Measurements from ENCODE around the gene GARS1. TPM values are rescaled to one million over a fixed set of nuclear protein-coding genes. Genes with fewer than 3 reads are reported as not detected.
"Not testable (repeated sequence)": the region's sequence is repeated elsewhere in the genome, so short reads cannot be mapped to it uniquely, and the experiment has no call there.

GARS1 gene
- total RNA-seq, result 213 and 292 TPM in 2 replicates

DNA sequence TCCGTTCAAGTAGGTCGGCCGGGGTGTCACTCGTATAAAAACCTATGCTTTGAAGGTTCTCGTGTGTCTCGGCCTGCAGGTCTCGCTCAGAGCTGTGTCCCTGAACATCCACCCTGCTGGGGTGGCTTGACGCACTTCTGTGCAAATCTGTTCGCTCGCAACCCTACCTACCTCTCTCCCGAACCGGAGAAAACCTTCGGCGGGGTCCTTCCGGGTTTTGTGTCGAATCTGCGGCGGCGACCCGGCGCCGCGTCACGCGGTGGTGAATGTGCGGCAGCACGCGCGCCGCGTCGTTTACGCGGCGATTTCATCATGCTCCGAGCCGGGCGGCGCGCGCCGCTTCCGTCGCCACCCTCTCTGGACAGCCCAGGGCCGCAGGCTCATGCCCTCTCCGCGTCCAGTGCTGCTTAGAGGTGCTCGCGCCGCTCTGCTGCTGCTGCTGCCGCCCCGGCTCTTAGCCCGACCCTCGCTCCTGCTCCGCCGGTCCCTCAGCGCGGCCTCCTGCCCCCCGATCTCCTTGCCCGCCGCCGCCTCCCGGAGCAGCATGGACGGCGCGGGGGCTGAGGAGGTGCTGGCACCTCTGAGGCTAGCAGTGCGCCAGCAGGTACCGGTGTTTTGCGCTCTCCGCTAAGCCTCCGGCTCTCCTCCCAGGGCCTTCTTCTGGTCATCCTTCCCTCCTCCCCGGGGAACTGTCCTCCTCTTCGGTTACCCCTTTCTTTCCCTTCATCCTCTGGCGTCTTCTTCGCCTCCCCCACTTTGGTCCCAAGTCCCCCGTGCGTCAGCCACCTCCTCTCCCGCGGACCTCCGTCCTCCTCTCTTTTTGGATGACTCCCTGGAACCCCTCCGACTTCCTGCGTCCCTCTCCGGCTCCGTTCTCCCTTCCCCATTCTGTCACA, at the start of gene GARS1:
GARS1 (plus strand) TSS at position 339 of the 896 bp plus-strand sequence; CDS start at position 383, 44 bp downstream.
- peak; percentile 65 for DNase-seq (ENCODE audit: low read depth)

GRCh38 chr7:30545791-30546555, 48.7 kb upstream of the GARS1 start:
- no peak for DNase-seq (ENCODE audit: low read depth)

DNA sequence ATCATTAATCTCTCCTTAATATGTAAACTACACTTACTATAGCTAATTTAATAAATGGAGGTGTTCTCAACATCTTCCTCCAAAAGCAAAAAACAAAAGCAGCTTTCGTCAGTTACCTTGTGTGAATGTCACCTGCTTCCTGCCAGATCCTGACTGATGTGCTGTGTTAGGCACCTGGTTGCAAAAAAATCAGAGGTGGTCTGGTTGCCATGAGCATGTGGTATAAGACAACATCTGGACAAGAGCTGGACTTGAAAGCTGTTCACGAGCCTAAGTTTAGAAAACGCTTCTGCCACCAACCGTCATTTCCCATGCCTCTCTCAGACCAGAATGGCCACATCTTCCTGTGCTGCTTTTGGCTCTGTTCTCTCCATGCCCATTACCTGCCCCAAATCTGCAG, 48.1 kb upstream of the GARS1 start:
- DNase-seq (ENCODE audit: low read depth), result no peak

- peak; percentile 69 for DNase-seq (ENCODE audit: low read depth)
Observed at GRCh38 chr7:30548845-30549244, 45.8 kb upstream of the GARS1 start.

- DNase-seq (ENCODE audit: low read depth), result no peak
Observed at GRCh38 chr7:30549931-30550493, 44.7 kb upstream of the GARS1 start.

- no peak for DNase-seq (ENCODE audit: low read depth)
Observed at GRCh38 chr7:30552330-30552729, 42.3 kb upstream of the GARS1 start.

GRCh38 chr7:30553141-30553540, 41.5 kb upstream of the GARS1 start:
- no peak for DNase-seq (ENCODE audit: low read depth)

DNA sequence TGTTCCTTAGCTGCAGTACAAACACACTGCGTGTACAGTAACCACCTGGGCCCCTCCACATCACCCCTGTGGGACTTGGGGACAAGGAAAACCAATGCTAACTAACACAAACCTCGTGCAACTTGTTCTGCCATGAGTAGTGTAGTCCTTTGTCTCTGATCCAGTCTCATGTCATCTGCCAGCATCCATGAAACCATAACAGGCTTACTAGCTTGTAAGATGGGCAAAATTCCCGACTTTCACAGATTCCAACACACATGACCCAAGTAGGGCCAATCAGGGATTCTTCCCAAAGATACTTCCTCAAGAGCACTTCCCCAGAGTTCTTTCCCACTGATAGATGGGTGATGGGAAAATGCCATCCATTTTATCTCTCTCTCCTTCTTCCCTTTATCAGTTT, 41.1 kb upstream of the GARS1 start:
- no peak for DNase-seq (ENCODE audit: low read depth)

GRCh38 chr7:30555525-30555924, 39.2 kb upstream of the GARS1 start:
- DNase-seq (ENCODE audit: low read depth), result no peak

GRCh38 chr7:30556840-30557239, 37.8 kb upstream of the GARS1 start:
- no peak for DNase-seq (ENCODE audit: low read depth)

- DNase-seq (ENCODE audit: low read depth), result no peak
Observed at GRCh38 chr7:30557245-30557644, 37.4 kb upstream of the GARS1 start.

- DNase-seq (ENCODE audit: low read depth), result no peak
Observed at GRCh38 chr7:30559611-30560010, 35.1 kb upstream of the GARS1 start.

DNA sequence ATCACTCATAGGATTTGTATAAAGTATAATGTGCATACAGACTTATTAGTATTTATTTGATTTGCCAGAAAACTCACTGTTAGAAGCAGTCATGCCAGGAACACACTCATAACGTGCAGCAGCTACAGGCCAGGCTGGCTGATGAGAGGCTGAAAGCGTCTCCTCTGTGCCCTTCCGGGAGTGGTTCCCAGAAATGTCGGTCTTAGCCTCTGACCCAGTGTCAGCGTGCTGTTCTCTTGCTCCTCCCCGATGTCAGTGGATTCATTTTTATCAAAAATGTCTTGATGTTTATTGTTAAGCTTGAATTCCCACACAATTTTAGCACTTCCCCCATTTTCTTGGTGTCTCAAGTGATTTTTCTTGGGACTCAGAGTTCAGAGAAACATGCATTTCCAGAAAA, 33.3 kb upstream of the GARS1 start:
- no peak for DNase-seq (ENCODE audit: low read depth)

GRCh38 chr7:30562498-30562897, 32.2 kb upstream of the GARS1 start:
- peak; percentile 77 for DNase-seq (ENCODE audit: low read depth)

GRCh38 chr7:30562909-30563308, 31.8 kb upstream of the GARS1 start:
- DNase-seq (ENCODE audit: low read depth), result no peak

GRCh38 chr7:30563326-30563942, 31.2 kb upstream of the GARS1 start:
- DNase-seq (ENCODE audit: low read depth), result peak; percentile 79

DNA sequence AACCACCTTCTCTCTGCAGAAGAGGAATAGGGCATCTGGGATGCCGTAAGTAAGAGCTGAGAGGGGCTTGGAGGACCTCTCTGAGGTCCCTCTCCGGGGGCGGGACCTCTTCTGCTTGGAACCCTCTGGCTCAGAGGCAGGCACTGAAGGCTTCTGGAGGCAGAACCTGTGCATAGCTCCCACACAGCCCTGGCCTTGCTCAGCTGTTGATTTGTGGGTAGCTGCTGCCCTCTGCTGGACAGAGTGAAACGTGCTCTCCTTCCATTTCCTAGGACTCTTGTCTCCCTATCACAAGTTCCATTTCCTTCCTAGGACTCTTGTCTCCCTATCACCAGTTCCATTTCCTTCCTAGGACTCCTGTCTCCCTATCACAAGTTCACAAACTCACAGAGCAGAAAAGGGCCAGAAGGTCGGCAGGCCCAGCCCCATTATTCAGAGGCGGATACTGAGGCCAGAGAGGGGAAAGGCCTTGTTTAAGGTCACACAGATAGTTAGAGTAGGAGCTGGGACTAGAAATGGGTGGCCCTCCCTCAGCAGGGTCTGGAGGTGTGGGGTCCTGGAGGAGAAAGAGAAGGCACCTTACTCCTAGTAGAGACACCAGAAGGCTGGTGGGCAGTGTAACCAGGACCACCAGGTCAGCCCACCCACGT, 30.3 kb upstream of the GARS1 start:
- peak; percentile 79 for DNase-seq (ENCODE audit: low read depth)

DNA sequence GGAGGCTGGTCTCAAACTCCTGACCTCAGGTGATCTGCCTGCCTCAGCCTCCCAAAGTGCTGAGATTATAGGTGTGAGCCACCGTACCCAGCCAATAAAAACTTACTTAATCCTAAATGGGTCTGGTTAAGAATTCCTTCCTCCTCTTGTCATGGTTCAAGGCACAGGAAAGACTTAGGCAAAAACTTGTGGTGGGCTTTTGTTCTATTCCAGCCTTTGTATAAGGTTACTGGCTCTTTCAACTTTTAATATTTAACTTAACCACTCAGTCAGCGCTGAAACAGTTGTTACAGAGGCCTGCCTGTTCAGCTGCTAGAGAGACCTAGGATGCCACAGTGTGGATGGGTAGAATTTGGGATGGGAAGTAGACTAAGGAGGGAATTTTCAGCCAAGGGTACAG, 28.1 kb upstream of the GARS1 start:
- DNase-seq (ENCODE audit: low read depth), result peak; percentile 91

GRCh38 chr7:30567081-30567480, 27.6 kb upstream of the GARS1 start:
- DNase-seq (ENCODE audit: low read depth), result peak; percentile 42

DNA sequence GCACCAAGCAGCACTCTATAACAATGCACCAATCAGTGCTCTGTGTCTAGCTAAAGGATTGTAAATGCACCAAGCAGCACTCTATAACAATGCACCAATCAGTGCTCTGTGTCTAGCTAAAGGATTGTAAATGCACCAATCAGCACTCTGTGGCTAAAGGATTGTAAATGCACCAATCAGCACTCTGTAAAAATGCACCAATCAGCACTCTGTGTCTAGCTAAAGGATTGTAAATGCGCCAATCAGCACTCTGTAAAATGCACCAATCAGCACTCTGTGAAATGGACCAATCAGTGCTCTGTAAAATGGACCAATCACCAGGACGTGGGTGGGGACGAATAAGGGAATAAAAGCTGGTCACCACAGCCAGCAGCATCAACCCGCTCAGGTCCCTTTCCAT, 24.4 kb upstream of the GARS1 start:
- DNase-seq (ENCODE audit: low read depth), result not testable (repeated sequence)

GRCh38 chr7:30572212-30572841, 22.4 kb upstream of the GARS1 start:
- DNase-seq (ENCODE audit: low read depth), result peak; percentile 31

Measured in renal cortical epithelial cell (primary cell).